Neutrophil (primary cell): ENCODE data around the gene ABHD1.

ENCODE experiments used
- H3K27ac ChIP-seq: fragments of 200-600 bp; sonication (generic); 2 replicates; pipeline ENCODE4 v1.5.1; 2016; ENCODE audit warnings: mild to moderate bottlenecking, moderate library complexity
- H3K27me3 ChIP-seq: fragments of 200-600 bp; sonication (generic); 2 replicates; pipeline ENCODE4 v1.6.0; 2016; ENCODE audit warnings: mild to moderate bottlenecking
- H3K36me3 ChIP-seq: fragments of 200-600 bp; sonication (generic); 2 replicates; pipeline ENCODE4 v1.5.1; 2017
- H3K4me1 ChIP-seq, 2 experiments: fragments of 200-600 bp in 1 of 2; sonication (generic) in 1 of 2; 1 replicate in 1 of 2; 2 replicates in 1 of 2; pipeline versions ENCODE4 v1.5.1 to v1.6.1; 2013 to 2016; ENCODE audit warnings: low read depth in 1 of 2, low read length in 1 of 2, mild to moderate bottlenecking in 1 of 2, moderate library complexity in 1 of 2; ENCODE audit not compliant: control insufficient read depth in 1 of 2, insufficient read depth in 1 of 2
- H3K4me3 ChIP-seq, 2 experiments: fragments of 200-600 bp in 1 of 2; sonication (generic) in 1 of 2; 1 replicate in 1 of 2; 2 replicates in 1 of 2; pipeline ENCODE4 v1.5.1; 2013 to 2016; ENCODE audit warnings: low read depth in 1 of 2, low read length in 1 of 2, mild to moderate bottlenecking in 1 of 2, moderate library complexity in 1 of 2
- H3K9me3 ChIP-seq: fragments of 200-600 bp; sonication (generic); 2 replicates; pipeline ENCODE4 v1.5.1; 2016
- TF ChIP-seq, protein P1 (sequence below): fragments of 200-600 bp; sonication (generic); IDR thresholded peaks from 2 replicates; pipeline ENCODE4 v1.5.1; 2016; ENCODE audit warnings: antibody characterized with exemption

The ABHD1 gene

GRCh38 chr2:27095745-27096651 is 27.6 kb upstream of the ABHD1 start:
- Histone ChIP-seq H3K4me3 (peak overlapping the region; percentile 45 to 47), H3K36me3 (no peaks in the 10 kb centered on the region), H3K4me1 (peaks cover 11 to 12% of the 10 kb centered on the region in 2 experiments), H3K27me3 (no peaks in the 10 kb centered on the region), H3K9me3 (no peaks in the 10 kb centered on the region), H3K27ac (no peak overlapping the region)
- TF ChIP-seq, protein P1, sequence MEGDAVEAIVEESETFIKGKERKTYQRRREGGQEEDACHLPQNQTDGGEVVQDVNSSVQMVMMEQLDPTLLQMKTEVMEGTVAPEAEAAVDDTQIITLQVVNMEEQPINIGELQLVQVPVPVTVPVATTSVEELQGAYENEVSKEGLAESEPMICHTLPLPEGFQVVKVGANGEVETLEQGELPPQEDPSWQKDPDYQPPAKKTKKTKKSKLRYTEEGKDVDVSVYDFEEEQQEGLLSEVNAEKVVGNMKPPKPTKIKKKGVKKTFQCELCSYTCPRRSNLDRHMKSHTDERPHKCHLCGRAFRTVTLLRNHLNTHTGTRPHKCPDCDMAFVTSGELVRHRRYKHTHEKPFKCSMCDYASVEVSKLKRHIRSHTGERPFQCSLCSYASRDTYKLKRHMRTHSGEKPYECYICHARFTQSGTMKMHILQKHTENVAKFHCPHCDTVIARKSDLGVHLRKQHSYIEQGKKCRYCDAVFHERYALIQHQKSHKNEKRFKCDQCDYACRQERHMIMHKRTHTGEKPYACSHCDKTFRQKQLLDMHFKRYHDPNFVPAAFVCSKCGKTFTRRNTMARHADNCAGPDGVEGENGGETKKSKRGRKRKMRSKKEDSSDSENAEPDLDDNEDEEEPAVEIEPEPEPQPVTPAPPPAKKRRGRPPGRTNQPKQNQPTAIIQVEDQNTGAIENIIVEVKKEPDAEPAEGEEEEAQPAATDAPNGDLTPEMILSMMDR = no peak

- Histone ChIP-seq H3K4me1 (peaks cover 11 to 12% of the 10 kb centered on the region in 2 experiments), H3K27me3 (no peaks in the 10 kb centered on the region), H3K4me3 (no peak overlapping the region), H3K27ac (peak overlapping the region; percentile 17), H3K36me3 (no peaks in the 10 kb centered on the region), H3K9me3 (no peaks in the 10 kb centered on the region)
- TF ChIP-seq, protein P1 = no peak
Observed at GRCh38 chr2:27096748-27097297, 26.8 kb upstream of the ABHD1 start.

DNA sequence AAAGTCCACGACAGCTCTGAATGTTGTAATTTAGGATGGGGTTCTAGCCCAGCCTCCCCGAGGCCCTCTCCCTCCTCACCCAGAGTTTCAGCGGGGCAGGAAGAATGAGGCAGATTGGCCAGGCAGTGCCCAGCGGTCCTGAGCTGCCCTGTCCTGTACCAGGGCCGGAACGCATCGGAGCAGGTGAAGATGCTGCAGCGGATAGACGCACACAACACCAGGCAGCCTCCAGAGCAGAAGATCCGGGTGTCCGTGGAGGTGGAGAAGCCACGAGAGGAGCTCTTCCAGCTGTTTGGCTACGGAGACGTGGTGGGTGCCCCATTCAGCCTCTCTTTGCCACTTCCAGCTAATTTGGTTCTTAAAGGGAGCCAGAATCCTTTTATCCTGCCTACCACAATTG is 26.3 kb upstream of the ABHD1 start:
- TF ChIP-seq, protein P1 = no peak
- Histone ChIP-seq H3K9me3 (no peaks in the 10 kb centered on the region), H3K4me3 (no peak overlapping the region), H3K27me3 (no peaks in the 10 kb centered on the region), H3K27ac (no peak overlapping the region), H3K36me3 (no peaks in the 10 kb centered on the region), H3K4me1 (peaks cover 11 to 12% of the 10 kb centered on the region in 2 experiments)

DNA sequence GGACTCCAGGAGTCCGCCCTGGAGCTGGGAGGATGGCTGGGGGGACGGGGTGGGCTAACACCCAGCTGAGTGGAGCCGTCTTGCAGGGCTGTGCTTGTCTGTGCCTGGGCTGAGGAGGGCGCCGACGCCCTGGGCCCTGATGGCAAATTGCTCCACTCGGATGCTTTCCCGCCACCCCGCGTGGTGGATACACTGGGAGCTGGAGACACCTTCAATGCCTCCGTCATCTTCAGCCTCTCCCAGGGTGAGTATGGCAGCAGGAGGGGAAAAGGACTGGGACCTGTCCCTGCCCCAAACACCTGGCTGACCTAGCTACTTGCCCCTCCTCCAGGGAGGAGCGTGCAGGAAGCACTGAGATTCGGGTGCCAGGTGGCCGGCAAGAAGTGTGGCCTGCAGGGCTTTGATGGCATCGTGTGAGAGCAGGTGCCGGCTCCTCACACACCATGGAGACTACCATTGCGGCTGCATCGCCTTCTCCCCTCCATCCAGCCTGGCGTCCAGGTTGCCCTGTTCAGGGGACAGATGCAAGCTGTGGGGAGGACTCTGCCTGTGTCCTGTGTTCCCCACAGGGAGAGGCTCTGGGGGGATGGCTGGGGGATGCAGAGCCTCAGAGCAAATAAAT is 24.2 kb upstream of the ABHD1 start:
- Histone ChIP-seq H3K27ac (no peak overlapping the region), H3K27me3 (no peaks in the 10 kb centered on the region), H3K36me3 (no peaks in the 10 kb centered on the region), H3K9me3 (no peaks in the 10 kb centered on the region), H3K4me3 (no peak overlapping the region), H3K4me1 (peaks cover 11 to 12% of the 10 kb centered on the region in 2 experiments)
- TF ChIP-seq, protein P1 = no peak

GRCh38 chr2:27100036-27100435 is 23.6 kb upstream of the ABHD1 start:
- Histone ChIP-seq H3K4me3 (no peak overlapping the region), H3K27me3 (no peaks in the 10 kb centered on the region), H3K9me3 (no peaks in the 10 kb centered on the region), H3K27ac (no peak overlapping the region), H3K36me3 (no peaks in the 10 kb centered on the region), H3K4me1 (peaks cover 11 to 12% of the 10 kb centered on the region in 2 experiments)
- TF ChIP-seq, protein P1 = no peak
